COLO668 (cell line): ENCODE data around the gene COBL.
A peak's percentile ranks its signal among the peaks of the same experiment; 100 is the strongest.
"Not testable (repeated sequence)": the region's sequence is repeated elsewhere in the genome, so short reads cannot be mapped to it uniquely, and the experiment has no call there.

Source experiments
- DNase-seq: peaks from one replicate; lab custom pipeline; 2025; ENCODE audit not compliant: unreplicated experiment; lab: John Stamatoyannopoulos, UW

The COBL gene

DNA sequence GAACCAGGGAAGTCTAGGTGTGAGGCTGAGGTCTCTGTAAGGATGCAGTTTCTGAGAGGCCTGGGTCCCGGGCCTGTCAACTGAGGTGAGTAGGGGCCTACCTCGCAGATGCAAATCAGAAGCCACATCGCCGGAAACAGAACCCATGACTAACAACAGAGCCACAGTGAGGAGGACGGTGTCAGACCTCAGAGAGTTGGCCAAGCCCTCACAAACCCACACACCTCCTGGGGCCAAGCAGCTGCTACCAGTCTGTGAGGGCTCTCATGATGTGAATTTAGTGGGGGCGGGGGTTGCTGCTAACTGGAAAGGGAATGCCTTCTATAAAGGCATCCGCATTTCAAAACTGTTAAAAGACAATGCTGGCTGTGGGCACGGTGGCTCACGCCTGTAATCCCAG lies 103.0 kb downstream of the COBL start:
- DNase-seq, result no peak

- DNase-seq, result no peak
Measured at GRCh38 chr7:51210766-51211165, 105.8 kb downstream of the COBL start.

- DNase-seq, result peak; percentile 87
Measured at GRCh38 chr7:51209426-51209825, 107.2 kb downstream of the COBL start.

GRCh38 chr7:51208125-51208524 lies 108.5 kb downstream of the COBL start:
- DNase-seq, result not testable (repeated sequence)

DNA sequence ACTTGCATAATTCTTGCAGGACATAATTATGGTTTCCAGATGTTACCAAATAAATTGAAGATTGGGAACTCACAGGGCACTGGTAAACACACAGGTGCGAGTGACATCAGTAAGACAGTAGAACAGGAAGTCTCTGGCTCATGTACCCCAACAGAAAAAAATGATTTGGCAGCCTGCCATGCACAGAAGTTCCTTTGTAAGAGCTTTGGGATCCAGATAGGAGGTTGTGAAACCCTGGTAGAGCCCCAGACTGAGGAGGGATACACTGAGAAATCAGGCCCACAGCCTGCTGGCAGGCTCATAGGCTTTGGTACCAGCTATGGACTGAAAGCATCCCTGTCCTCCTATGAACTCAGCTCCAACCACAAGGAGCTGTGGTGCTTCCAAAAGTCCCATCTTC lies 118.0 kb downstream of the COBL start:
- peak; percentile 55 for DNase-seq

DNA sequence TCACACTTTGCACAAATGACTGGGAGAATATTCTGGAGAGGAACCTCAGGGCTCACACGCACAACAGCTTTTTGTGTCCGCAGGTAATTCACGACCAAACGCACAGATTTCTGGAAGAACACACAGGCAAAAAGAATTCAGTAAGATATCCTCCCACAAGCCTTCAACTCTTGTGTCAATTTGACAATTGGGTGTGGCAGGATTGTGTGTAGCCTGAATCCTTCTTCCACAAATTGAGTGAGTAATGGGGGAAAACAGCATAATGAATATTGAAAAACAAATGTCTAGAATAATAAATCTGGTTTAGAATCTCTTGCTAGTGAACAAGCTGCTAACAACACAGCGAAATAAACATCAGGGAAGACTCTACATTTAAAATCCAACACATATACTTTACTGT lies 125.6 kb downstream of the COBL start:
- DNase-seq, result no peak

DNA sequence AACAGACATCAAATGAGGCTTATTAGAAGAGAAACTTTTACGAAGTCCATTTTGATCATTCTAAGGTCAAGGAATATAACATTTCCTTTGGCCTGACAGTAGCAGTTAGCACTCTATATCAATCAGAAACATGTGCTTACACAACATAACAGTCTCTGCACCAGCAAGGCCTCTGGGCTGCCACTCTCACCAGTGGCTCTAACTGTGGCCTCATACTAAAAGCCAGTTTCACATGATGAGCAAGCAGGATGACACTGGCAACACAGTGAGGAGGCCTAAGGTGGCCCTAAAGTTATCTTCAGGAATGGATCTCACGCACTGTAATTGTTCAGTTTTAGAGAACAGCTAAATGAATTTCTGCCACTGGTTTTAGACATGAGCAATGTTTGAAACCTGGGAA lies 126.8 kb downstream of the COBL start:
- no peak for DNase-seq

DNA sequence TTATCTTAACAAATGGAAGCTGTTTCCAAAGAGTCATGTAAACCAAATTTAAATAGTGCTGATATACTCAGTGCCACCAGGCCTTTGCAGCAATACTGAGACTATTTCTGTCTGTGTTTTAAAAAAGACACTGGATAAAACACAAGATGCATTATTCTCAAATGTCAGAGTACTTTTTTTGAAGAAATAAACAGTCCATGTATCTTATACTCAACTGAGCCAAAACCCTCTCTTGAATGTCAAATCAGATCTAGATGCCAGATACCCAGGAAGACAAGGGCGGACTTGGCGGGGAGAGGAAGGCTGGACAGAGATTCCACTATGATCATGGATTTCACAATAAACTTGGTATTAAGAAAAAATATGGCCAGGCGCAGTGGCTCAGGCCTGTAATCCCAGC lies 127.6 kb downstream of the COBL start:
- no peak for DNase-seq

GRCh38 chr7:51187941-51188340 lies 128.7 kb downstream of the COBL start:
- DNase-seq, result peak; percentile 56

- no peak for DNase-seq
Measured at GRCh38 chr7:51186531-51186930, 130.1 kb downstream of the COBL start.

DNA sequence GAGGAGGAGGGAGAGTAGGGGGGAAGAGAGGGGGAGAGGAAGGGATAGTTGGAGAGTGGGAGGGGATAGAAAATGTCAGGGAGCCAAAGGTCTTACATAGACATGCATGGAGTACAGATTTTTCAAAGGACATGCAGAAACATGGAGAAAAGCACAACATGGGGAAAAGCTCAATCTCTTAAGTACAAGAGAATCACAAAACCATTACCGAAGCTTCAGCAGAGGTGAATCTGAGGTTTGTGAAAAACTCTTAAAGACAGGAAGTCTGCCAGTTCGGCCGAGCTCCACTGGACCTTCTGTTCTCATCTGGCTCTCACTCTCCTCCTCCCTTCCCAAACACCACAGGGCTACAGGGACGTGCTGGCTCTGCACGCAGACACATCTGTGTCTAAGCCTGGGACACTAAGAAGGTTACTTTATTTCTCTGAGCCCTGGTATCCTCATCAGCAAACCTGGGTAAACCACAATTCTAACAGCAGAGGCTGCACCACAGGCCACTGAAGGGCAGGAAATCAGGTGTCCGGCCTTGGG lies 133.9 kb downstream of the COBL start:
- no peak for DNase-seq

- no peak for DNase-seq
Measured at GRCh38 chr7:51180092-51180491, 136.5 kb downstream of the COBL start.

DNA sequence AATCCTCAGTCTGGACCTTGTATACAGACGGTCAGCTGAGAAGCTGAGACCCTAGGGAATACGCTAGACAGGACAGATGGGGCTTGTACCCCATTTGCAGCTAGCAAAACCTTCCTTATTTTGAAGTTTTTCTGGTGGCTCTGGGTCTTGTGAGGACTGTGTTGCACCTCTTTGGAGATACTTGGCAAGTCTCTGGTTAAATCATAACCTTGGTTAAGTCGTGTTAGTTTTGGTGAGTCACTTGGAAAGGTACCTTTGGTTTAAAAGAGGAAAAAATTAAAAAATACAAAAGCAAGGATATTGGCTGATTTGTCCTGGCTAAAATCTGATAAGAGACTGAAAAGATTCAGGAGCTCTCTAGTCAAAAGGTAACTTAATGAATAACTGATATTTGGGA lies 140.6 kb downstream of the COBL start:
- DNase-seq, result no peak

DNA sequence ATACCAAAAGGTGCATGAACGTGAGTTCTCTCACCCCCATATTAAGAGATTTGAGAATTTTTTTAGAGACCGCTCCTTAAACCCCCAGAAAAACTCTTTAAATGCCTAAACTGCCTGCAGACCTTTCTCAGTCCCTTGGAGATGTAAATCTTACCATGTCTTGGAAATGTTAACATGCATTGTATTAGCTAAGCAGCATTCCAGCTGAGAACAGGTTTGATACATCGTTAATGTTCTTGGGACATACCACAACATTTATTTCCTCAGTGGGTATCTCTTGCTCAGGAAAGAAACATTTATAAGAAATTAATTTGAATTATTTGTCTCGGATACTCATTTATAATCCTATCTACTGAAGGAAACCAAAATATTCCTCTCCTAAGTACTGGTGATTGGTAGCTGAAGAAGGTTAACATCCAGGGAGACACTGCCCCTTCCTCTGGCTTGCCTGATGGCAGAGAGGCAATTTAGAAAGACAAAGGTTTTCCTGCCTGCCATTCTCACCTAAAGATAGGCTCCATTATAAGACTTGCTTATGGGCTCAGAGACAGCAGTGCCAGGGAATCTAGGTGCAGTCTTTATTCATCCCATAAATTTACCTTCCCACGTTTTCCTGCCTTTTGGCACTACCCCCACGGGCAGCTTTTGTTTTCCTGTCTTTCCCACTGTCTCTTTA lies 141.2 kb downstream of the COBL start:
- no peak for DNase-seq

GRCh38 chr7:51165337-51165736 lies 151.3 kb downstream of the COBL start:
- no peak for DNase-seq

DNA sequence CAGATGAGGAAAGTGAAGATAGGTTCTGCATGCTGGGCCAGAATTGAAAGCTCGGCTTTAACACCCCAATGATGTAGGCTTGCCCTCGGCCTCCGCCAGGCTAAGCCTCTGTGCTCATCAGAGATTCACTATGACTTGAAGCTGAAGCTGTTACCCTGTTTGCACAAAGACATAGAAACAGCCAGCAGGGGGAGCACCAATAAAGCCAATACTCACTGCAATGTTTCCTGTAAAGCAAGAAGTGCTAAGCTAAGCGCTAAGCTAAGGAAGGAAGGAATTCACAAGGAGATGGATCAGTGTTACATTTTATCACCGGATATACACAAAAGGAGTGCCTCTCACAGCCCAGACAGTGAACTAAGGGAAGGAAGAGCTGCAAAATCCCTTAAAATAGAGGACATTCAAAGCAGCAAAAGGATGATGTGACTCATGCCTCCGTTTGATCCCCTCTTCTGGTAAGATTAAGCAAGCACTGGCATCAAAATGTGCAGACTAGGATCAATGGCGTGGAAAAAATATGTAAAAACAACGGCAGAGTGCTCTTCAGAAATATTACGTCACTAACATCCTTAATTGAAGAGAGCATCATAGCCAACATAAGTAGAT lies 153.8 kb downstream of the COBL start:
- DNase-seq, result peak; percentile 90

DNA sequence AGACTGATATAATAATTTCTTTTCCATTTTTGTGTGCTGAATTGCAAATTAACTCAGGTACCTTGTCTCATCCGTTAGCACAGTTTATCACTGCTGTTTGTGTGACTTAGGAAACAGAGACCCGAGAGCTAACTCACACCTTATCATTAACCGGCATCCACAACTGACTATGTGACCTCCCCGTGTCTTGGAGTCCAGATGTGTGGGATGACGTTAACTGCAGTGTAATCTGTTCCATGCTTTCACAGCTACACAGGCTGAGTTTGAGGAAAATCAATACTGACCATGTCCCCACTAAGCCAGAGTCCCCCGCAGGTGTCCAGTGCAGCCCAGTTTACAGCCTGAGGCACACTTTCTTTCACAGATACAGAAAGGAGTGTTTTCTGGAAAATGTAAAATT lies 154.7 kb downstream of the COBL start:
- no peak for DNase-seq

GRCh38 chr7:51160990-51161615 lies 155.5 kb downstream of the COBL start:
- DNase-seq, result peak; percentile 79

GRCh38 chr7:51160411-51160810 lies 156.2 kb downstream of the COBL start:
- no peak for DNase-seq

DNA sequence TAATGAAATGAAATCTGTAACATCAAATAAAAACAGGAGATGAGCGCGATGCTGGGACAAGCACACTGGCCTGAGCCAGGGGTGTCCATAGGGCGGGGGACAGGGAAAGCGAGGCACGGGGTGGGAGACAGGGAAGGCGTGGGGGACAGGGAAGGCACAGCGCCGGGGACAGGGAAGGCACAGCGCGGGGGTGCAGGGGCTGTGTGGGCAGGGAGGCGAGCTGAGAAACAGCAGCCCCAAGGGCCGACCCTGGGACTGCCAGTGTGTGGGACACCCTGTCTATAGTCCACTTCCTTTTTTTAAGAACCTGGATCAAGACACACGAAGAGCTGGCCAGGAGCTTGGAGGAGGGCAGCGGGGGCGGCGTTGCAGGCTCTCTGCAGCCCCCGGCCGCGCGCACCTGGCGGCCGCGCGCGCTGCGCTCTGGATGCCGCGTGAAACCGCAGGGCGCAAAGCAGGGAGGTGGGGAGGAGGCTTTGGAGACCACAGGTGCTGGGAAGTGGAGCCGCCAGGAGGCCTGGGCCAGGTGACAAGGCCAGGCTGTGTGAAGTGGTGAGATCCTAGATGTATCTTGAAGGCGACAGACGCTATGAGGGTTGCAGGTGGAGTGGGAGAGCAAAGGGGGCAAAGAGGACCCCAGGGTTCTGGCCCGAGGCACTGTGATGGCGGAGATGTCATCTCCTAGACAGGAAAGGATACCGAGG lies 157.7 kb downstream of the COBL start:
- no peak for DNase-seq

GRCh38 chr7:51158211-51158610 lies 158.4 kb downstream of the COBL start:
- DNase-seq, result no peak

- no peak for DNase-seq
Measured at GRCh38 chr7:51154201-51154600, 162.4 kb downstream of the COBL start.
